Natural killer cell (primary cell): ENCODE measurements around the gene GOLPH3L. TPM values are rescaled to one million over a fixed set of nuclear protein-coding genes. Genes with fewer than 3 reads are reported as not detected.

Experiments used
- ATAC-seq, 3 donors: fragments of 150-1000 bp in 2 of 3; fragments of 200-7000 bp in 1 of 3; cut with Tn5 transposase; 1 replicate in 1 of 3; 2 replicates in 2 of 3; pipeline ENCODE4 v1.10.0; 2021; ENCODE audit warnings: mild to moderate bottlenecking in 2 of 3, moderate library complexity in 2 of 3
- DNase-seq, 2 donors: peaks; one replicate each; pipeline versions ENCODE4 v3.0.0 to v3.0.0-alpha.2; 2013 to 2021; ENCODE audit warnings: mixed read lengths in 1 of 2
- H3K27ac ChIP-seq: one replicate; pipeline ENCODE4 v1.5.1; 2013; ENCODE audit warnings: mild to moderate bottlenecking, low read length
- H3K27me3 ChIP-seq: one replicate; pipeline ENCODE4 v1.6.1; 2013; ENCODE audit warnings: low read length; ENCODE audit not compliant: control insufficient read depth, insufficient read depth
- H3K36me3 ChIP-seq: one replicate; pipeline ENCODE4 v1.6.1; 2013; ENCODE audit warnings: low read length; ENCODE audit not compliant: control insufficient read depth, insufficient read depth
- H3K4me1 ChIP-seq: one replicate; pipeline ENCODE4 v1.6.1; 2013; ENCODE audit warnings: low read length; ENCODE audit not compliant: control insufficient read depth, insufficient read depth
- H3K4me3 ChIP-seq: one replicate; pipeline ENCODE4 v1.5.1; 2013; ENCODE audit warnings: low read length
- H3K9me3 ChIP-seq: one replicate; pipeline ENCODE4 v1.6.1; 2013; ENCODE audit warnings: low read length; ENCODE audit not compliant: control insufficient read depth, insufficient read depth
- H3K27ac Mint-ChIP-seq, 2 donors: one replicate each; pipeline ENCODE4 v1.8.0; 2022; ENCODE audit warnings: mild to moderate bottlenecking in 2 of 2, mixed read lengths in 2 of 2, moderate library complexity in 1 of 2
- H3K27me3 Mint-ChIP-seq, 2 donors: one replicate each; pipeline ENCODE4 v1.8.0; 2022; ENCODE audit warnings: low read depth in 2 of 2, mixed read lengths in 2 of 2
- H3K36me3 Mint-ChIP-seq: one replicate; pipeline ENCODE4 v1.8.0; 2022; ENCODE audit warnings: mixed read lengths
- H3K4me1 Mint-ChIP-seq, 2 donors: one replicate each; pipeline ENCODE4 v1.8.0; 2022; ENCODE audit warnings: mixed read lengths in 2 of 2
- H3K4me3 Mint-ChIP-seq: one replicate; pipeline ENCODE4 v1.8.0; 2022; ENCODE audit warnings: mild to moderate bottlenecking, moderate library complexity, mixed read lengths
- H3K9me3 Mint-ChIP-seq, 2 donors: one replicate each; pipeline ENCODE4 v1.8.0; 2022; ENCODE audit warnings: mixed read lengths in 2 of 2
- WGBS: methylation state at CpG from one replicate; pipeline ENCODE4 v1.1.7; 2013; ENCODE audit warnings: missing lambda C conversion rate; ENCODE audit not compliant: insufficient coverage; 5-methylcytosine and 5-hydroxymethylcytosine counted together
- intact Hi-C: fragments of 100-400 bp; cut with micrococcal nuclease; formaldehyde crosslinking; loops from one replicate; pipeline ENCODE4 v1.14.2; 2022
- total RNA-seq, 4 donors: library from RNA; stranded (reverse); fragments of 120-200 nt in 1 of 4; gene quantifications; one replicate each; pipeline versions ENCODE4 v1.2.3 to v1.2.4, GENCODE V29; 2013 to 2022
- TF ChIP-seq, protein P1 (sequence below): fragments of 200-600 bp; IDR thresholded peaks from one replicate; pipeline ENCODE4 v1.8.0; 2022; ENCODE audit warnings: antibody characterized with exemption

Gene GOLPH3L
- total RNA-seq, 3 donors from 2014 or later (not counting 1 experiment from before 2014, with no cell fraction given): 6.2 to 13.6 (median 10.3) TPM

DNA sequence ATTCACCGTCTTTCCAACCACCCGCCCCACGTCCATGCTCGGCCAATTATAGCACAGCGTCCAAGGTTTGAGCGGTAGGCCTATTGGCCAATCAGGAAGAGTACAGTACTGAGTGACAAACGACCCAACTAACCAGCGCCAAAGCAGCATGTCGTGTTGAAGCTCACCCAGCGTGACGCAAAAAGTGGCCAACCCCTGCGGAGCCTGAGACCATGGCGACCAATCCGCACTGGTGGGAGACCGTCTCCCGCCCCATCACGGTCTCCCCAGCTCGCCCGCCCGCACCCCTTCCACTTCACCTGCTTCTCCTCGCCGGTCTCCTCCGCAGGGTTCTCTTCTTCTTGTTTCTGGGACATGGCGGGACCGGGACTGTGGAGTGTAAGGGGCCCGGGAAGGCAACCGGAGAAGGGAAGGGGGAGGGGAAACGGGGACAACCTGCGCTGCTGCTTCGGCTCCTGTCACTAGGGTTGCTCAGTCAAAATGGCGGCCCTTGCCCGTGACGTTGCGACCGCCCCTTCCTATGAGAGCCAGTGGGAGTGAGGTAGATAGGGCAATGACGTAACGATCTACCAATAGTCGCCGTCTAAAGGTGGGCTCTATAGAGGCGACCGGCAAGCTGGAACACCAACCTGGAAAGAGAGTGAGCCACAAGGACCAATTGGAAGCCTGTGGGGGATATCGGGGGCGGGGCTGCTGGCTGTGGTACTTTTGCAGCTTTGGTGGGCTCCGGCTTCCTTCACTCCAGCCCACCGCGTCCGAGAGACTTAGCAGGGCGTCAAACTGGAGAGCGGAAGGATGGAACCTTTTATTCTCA is 67.6 kb downstream of the GOLPH3L start, which contains the start of gene ENSA:
ENSA (minus strand) TSS at position 498 of the 814 bp plus-strand sequence; CDS start at position 356, 142 bp downstream.
- DNase-seq (peak; percentile 94 to 99), ATAC-seq (peak; percentile 82 to 95 (median 84))
- no peak within 1 kb of the TSS for H3K27ac Mint-ChIP-seq
- TF ChIP-seq, protein P1, sequence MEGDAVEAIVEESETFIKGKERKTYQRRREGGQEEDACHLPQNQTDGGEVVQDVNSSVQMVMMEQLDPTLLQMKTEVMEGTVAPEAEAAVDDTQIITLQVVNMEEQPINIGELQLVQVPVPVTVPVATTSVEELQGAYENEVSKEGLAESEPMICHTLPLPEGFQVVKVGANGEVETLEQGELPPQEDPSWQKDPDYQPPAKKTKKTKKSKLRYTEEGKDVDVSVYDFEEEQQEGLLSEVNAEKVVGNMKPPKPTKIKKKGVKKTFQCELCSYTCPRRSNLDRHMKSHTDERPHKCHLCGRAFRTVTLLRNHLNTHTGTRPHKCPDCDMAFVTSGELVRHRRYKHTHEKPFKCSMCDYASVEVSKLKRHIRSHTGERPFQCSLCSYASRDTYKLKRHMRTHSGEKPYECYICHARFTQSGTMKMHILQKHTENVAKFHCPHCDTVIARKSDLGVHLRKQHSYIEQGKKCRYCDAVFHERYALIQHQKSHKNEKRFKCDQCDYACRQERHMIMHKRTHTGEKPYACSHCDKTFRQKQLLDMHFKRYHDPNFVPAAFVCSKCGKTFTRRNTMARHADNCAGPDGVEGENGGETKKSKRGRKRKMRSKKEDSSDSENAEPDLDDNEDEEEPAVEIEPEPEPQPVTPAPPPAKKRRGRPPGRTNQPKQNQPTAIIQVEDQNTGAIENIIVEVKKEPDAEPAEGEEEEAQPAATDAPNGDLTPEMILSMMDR: no peak
- Histone ChIP-seq H3K9me3 (no peaks in the 10 kb centered on the region), H3K27me3 (no peaks in the 10 kb centered on the region), H3K27ac (peak within 1 kb of the TSS; percentile 99), H3K36me3 (peaks cover 30% of the 10 kb centered on the region), H3K4me1 (peaks cover 18% of the 10 kb centered on the region), H3K4me3 (peak within 1 kb of the TSS; percentile 62)
- H3K4me1 Mint-ChIP-seq: peaks cover 6 to 9% of the 10 kb centered on the region in 2 donors
- no peak within 1 kb of the TSS for H3K4me3 Mint-ChIP-seq
- H3K36me3 Mint-ChIP-seq: peaks cover 19% of the 10 kb centered on the region
- WGBS: 0% methylated on average over 49 of the region's 49 CpGs
- H3K27me3 Mint-ChIP-seq: no peaks in the 10 kb centered on the region
- intact Hi-C loops: loop anchor here (1.0 to 10.0 kb wide), 5 partner anchors 18 to 375 kb away; partner anchors contain the start of genes CA14, FALEC and MCL1
- no peaks in the 10 kb centered on the region for H3K9me3 Mint-ChIP-seq

- Histone ChIP-seq H3K27me3 (no peaks in the 10 kb centered on the region), H3K9me3 (no peaks in the 10 kb centered on the region), H3K4me1 (peaks cover 18% of the 10 kb centered on the region), H3K27ac (peak overlapping the region; percentile 99), H3K4me3 (peak overlapping the region; percentile 62), H3K36me3 (peaks cover 35% of the 10 kb centered on the region)
- H3K27me3 Mint-ChIP-seq: no peaks in the 10 kb centered on the region
- H3K9me3 Mint-ChIP-seq: no peaks in the 10 kb centered on the region
- no peak for DNase-seq
- H3K4me1 Mint-ChIP-seq: peaks cover 6 to 9% of the 10 kb centered on the region in 2 donors
- TF ChIP-seq, protein P1: no peak
- 0% methylated on average over 9 of the region's 9 CpGs for WGBS
- peaks cover 20% of the 10 kb centered on the region for H3K36me3 Mint-ChIP-seq
- no peak overlapping the region for H3K4me3 Mint-ChIP-seq
- ATAC-seq: no peak
- no peak overlapping the region for H3K27ac Mint-ChIP-seq
- intact Hi-C loops: loop anchor here (1.0 to 10.0 kb wide), 5 partner anchors 17 to 374 kb away; partner anchors contain the start of genes CA14, FALEC and MCL1
Observed at GRCh38 chr1:150628766-150629114, 68.2 kb downstream of the GOLPH3L start.

DNA sequence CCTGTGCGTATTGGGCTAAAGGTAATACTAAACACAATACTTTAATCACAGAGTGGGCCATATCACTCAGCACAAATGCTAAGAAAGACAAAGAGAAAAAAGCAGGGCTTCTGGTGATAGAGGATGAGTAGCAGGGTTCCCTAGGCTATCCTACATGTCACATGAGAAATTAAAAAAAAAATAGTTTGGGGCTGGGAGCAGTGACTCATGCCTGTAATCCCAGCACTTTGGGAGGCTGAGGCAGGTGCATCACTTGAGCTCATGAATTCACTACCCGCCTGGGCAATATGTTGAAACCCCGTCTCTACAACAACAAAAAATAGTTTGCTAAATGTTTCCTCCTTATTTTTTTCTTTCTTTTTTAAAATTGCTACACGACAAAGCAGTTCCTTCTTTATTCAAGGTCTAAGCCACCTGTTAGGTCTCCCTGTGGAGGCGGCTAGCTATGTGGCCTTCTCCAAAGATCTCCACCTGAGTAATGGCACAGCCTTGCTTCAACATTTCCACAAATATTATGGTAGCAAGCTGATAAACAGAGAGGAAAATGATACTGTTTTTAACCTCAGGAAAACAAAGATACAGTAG is 69.0 kb downstream of the GOLPH3L start:
- Mint-ChIP-seq H3K4me3 (peak overlapping the region; percentile 26), H3K4me1 (peaks cover 9 to 10% of the 10 kb centered on the region in 2 donors), H3K27ac (no peak overlapping the region), H3K36me3 (peaks cover 26% of the 10 kb centered on the region), H3K9me3 (no peaks in the 10 kb centered on the region), H3K27me3 (no peaks in the 10 kb centered on the region)
- intact Hi-C loops: loop anchor here (2.0 to 10.0 kb wide), 3 partner anchors 49 to 373 kb away; partner anchors contain the start of genes CA14 and MCL1
- Histone ChIP-seq H3K4me3 (no peak overlapping the region), H3K9me3 (no peaks in the 10 kb centered on the region), H3K27me3 (no peaks in the 10 kb centered on the region), H3K36me3 (peaks cover 43% of the 10 kb centered on the region), H3K27ac (peak overlapping the region; percentile 99), H3K4me1 (peaks cover 18% of the 10 kb centered on the region)
- ATAC-seq (no peak), DNase-seq (peak in 1 of 2 donors; percentile 15)
- TF ChIP-seq, protein P1: no peak
- WGBS: 61% methylated on average over 3 of the region's 5 CpGs
